K562 (cell line): ENCODE measurements around the gene NDST1. TPM values are rescaled to one million over a fixed set of nuclear protein-coding genes. Genes with fewer than 3 reads are reported as not detected.

Experiments
- ATAC-seq: fragments of 200-7000 bp; cut with Tn5 transposase; 3 replicates; pipeline ENCODE4 v1.9.1; 2020; ENCODE audit warnings: moderate library complexity
- BruUV-seq: library from RNA; stranded (reverse); fragments of 400-500 nt; replicated peaks from 2 replicates; lab custom pipeline; 2021; lab: Mats Ljungman, UMichigan
- CTCF ChIA-PET: fragments of 300-600 bp; formaldehyde crosslinking; extraction: SDS; loops from one replicate; lab custom pipeline; 2021; ENCODE audit warnings: low intra/inter-chr PET ratio; lab: Yijun Ruan, JAX
- POLR2A ChIA-PET: fragments of 300-600, 350-650 bp; sonication (Branson Sonifier 250); formaldehyde crosslinking; extraction: SDS; loops from one replicate; lab custom pipeline; 2021; ENCODE audit warnings: antibody characterized with exemption, inconsistent platforms; lab: Yijun Ruan, JAX
- DNase-seq, 4 experiments: peaks; one replicate each; pipeline versions ENCODE4 v3.0.0 to v3.0.0-alpha.2; 2011 to 2018; ENCODE audit warnings: low spot score in 3 of 4, mixed read lengths in 3 of 4; ENCODE audit errors: extremely low read depth in 1 of 4
- FAIRE-seq: peaks from 2 replicates; lab custom pipeline; 2011; peaks lifted over from hg19 to GRCh38; lab: Jason Lieb, UNC
- H2AFZ ChIP-seq: 2 replicates; pipeline ENCODE4 v1.6.0; 2011; ENCODE audit warnings: low read depth, low read length, control low read depth, inconsistent platforms
- H3K27ac ChIP-seq: fragments of 200-600 bp; 3 replicates; pipeline ENCODE4 v1.8.0; 2011; ENCODE audit warnings: low read depth, mild to moderate bottlenecking, control low read depth, inconsistent platforms, low read length, moderate library complexity, mixed read lengths; ENCODE audit errors: extremely low read depth
- H3K27me3 ChIP-seq, 2 experiments: fragments of 300-600 bp in 1 of 2; 2 replicates in 1 of 2; 3 replicates in 1 of 2; pipeline versions ENCODE4 v1.6.0 to v1.8.0; 2011; ENCODE audit warnings: inconsistent platforms in 2 of 2, low read length in 2 of 2, mild to moderate bottlenecking in 1 of 2, mixed read lengths in 1 of 2, moderate library complexity in 1 of 2; ENCODE audit not compliant: control insufficient read depth in 2 of 2, insufficient read depth in 2 of 2
- H3K36me3 ChIP-seq: fragments of 300-600 bp; 3 replicates; pipeline ENCODE4 v1.8.0; 2011; ENCODE audit warnings: mild to moderate bottlenecking, low read length, inconsistent platforms; ENCODE audit not compliant: control insufficient read depth, insufficient read depth
- H3K4me1 ChIP-seq, 2 experiments: fragments of 200-600 bp in 1 of 2; replicated peaks in 1 of 2; 2 replicates in 1 of 2; 3 replicates in 1 of 2; pipeline versions ENCODE4 v1.5.1 to v1.8.0; 2011; ENCODE audit warnings: inconsistent platforms in 2 of 2, low read length in 2 of 2, mild to moderate bottlenecking in 1 of 2, mixed read lengths in 1 of 2, moderate library complexity in 1 of 2; ENCODE audit not compliant: control insufficient read depth in 2 of 2, insufficient read depth in 2 of 2
- H3K4me2 ChIP-seq: 2 replicates; pipeline ENCODE4 v1.6.1; 2011; ENCODE audit warnings: low read length, control low read depth, inconsistent platforms, mixed read lengths; ENCODE audit not compliant: insufficient read depth
- H3K4me3 ChIP-seq: fragments of 200-600 bp; sonication (generic), shearing (Covaris generic); 2 replicates; pipeline ENCODE4 v1.5.1; 2016; ENCODE audit warnings: control low read depth, inconsistent platforms
- H3K79me2 ChIP-seq: fragments of 200-600 bp; 3 replicates; pipeline ENCODE4 v1.8.0; 2011; ENCODE audit warnings: low read length, inconsistent platforms; ENCODE audit not compliant: control insufficient read depth, insufficient read depth
- H3K9ac ChIP-seq, 2 experiments: 2 replicates each; pipeline versions ENCODE4 v1.6.0 to v1.6.1; 2011; ENCODE audit warnings: low read depth in 2 of 2, low read length in 2 of 2, control low read depth in 1 of 2, inconsistent platforms in 1 of 2, mild to moderate bottlenecking in 1 of 2, mixed read lengths in 1 of 2; ENCODE audit not compliant: insufficient read depth in 1 of 2
- H3K9me1 ChIP-seq: one replicate; pipeline ENCODE4 v1.6.0; 2011; ENCODE audit warnings: inconsistent platforms, mild to moderate bottlenecking, low read length, moderate library complexity; ENCODE audit not compliant: control insufficient read depth, insufficient read depth
- H3K9me3 ChIP-seq: replicated peaks from 2 replicates; pipeline ENCODE4 v1.5.1; 2011; ENCODE audit warnings: low read depth, low read length, inconsistent platforms; ENCODE audit not compliant: control insufficient read depth, insufficient read depth
- H4K20me1 ChIP-seq: replicated peaks from 2 replicates; pipeline ENCODE4 v1.6.1; 2011; ENCODE audit warnings: low read length, inconsistent platforms, mixed read lengths; ENCODE audit not compliant: control insufficient read depth, insufficient read depth
- BRF1 ChIP-seq: IDR thresholded peaks from 3 replicates; pipeline ENCODE4 v1.6.1; 2011; ENCODE audit warnings: borderline replicate concordance, mild to moderate bottlenecking; ENCODE audit not compliant: insufficient read length; ENCODE audit errors: extremely low read depth
- CBFA2T3 ChIP-seq: fragments of 450-650 bp; IDR thresholded peaks from 2 replicates; pipeline ENCODE4 v1.6.1; 2017
- CHD2 ChIP-seq: IDR thresholded peaks from 2 replicates; pipeline ENCODE4 v1.6.1; 2011; ENCODE audit warnings: low read depth, low read length
- GABPB1 ChIP-seq: sonication (generic); formaldehyde crosslinking; IDR thresholded peaks from 2 replicates; pipeline ENCODE4 v1.8.0; 2022; ENCODE audit warnings: mild to moderate bottlenecking, missing genetic modification reagents
- MAFK ChIP-seq: IDR thresholded peaks from 2 replicates; pipeline ENCODE4 v1.6.1; 2011; ENCODE audit warnings: low read length, improper control_type of control experiment
- MED1 ChIP-seq: sonication (generic); formaldehyde crosslinking; IDR thresholded peaks from 2 replicates; pipeline ENCODE4 v1.8.1; 2023; ENCODE audit warnings: missing genetic modification reagents, borderline replicate concordance
- SIN3B ChIP-seq: fragments of 450-650 bp; IDR thresholded peaks from 2 replicates; pipeline ENCODE4 v1.6.1; 2017; ENCODE audit warnings: low read depth, mild to moderate bottlenecking, moderate library complexity
- SRSF7 ChIP-seq: fragments of 200-400 bp; formaldehyde crosslinking; optimal IDR thresholded peaks from 2 replicates; pipeline ENCODE3; 2017; ENCODE audit warnings: mild to moderate bottlenecking, low read depth, low read length
- STAT5A ChIP-seq: IDR thresholded peaks from 2 replicates; pipeline ENCODE4 v1.6.1; 2012; ENCODE audit warnings: low read length, inconsistent platforms, borderline replicate concordance
- ZFP1 ChIP-seq: fragments of 450-650 bp; formaldehyde crosslinking; IDR thresholded peaks from 2 replicates; pipeline ENCODE4 v1.4.0; 2020; ENCODE audit warnings: mild to moderate bottlenecking, mixed read lengths
- ZFP36 ChIP-seq: fragments of 150-350 bp; IDR thresholded peaks from 2 replicates; pipeline ENCODE4 v1.6.1; 2018; ENCODE audit warnings: low read length, low read depth; ENCODE audit not compliant: partially characterized antibody
- ZNF143 ChIP-seq: sonication (generic); formaldehyde crosslinking; IDR thresholded peaks from 2 replicates; pipeline ENCODE4 v1.9.0; 2022; ENCODE audit warnings: mild to moderate bottlenecking, missing genetic modification reagents
- ZNF280B ChIP-seq: fragments of 250-450 bp; sonication (Bioruptor Pico); IDR thresholded peaks from 2 replicates; pipeline ENCODE4 v1.5.1; 2021; ENCODE audit warnings: mild to moderate bottlenecking
- ZNF444 ChIP-seq: fragments of 250-450 bp; sonication (Bioruptor Pico); IDR thresholded peaks from 2 replicates; pipeline ENCODE4 v1.4.0; 2020; ENCODE audit warnings: mild to moderate bottlenecking, moderate library complexity
- WGBS: fragments of 100-300 bp; shearing (Covaris generic); methylation state at CpG from one replicate; pipeline ENCODE4 v1.1.6; 2016; ENCODE audit warnings: low coverage, mixed read lengths; ENCODE audit not compliant: insufficient coverage; ENCODE audit errors: missing lambda C conversion rate; 5-methylcytosine and 5-hydroxymethylcytosine counted together
- in situ Hi-C: fragments of 300-500 bp; cut with MboI; formaldehyde crosslinking; loops from 4 replicates; pipeline ENCODE4 v1.15.0; 2018; ENCODE audit warnings: inconsistent platforms, mixed read lengths
- intact Hi-C: fragments of 100-400 bp; cut with micrococcal nuclease; formaldehyde crosslinking; loops from 2 replicates; pipeline ENCODE4 v1.14.2; 2022
- polyA plus RNA-seq, 8 experiments: library from polyadenylated mRNA; depleted of rRNA in 4 of 8; stranded (reverse) in 5 of 8; unstranded in 3 of 8; fragments of >200 nt; fragmentation: Nextera tagmentation in 2 of 8; fragmentation: Illumina TruSeq in 1 of 8; extraction: Ambion mirVana in 2 of 8; extraction: Trizol in 1 of 8; gene quantifications; 2 replicates each; pipeline versions ENCODE4 v1.2.1 to v1.2.3, GENCODE V29; 2011 to 2014; ENCODE audit warnings: inconsistent platforms in 1 of 8, missing spikeins in 1 of 8
- total RNA-seq, 7 experiments: library from RNA; depleted of rRNA in 6 of 7; stranded (reverse); fragments of >200 nt in 6 of 7; fragmentation: Illumina TruSeq in 2 of 7; extraction: Trizol in 2 of 7; gene quantifications; 2 replicates each; pipeline versions ENCODE4 v1.2.1 to v1.2.3, GENCODE V29; 2011 to 2021; ENCODE audit warnings: low replicate concordance in 1 of 7
- TF ChIP-seq, protein P1 (sequence below): fragments of 450-650 bp; IDR thresholded peaks from 2 replicates; pipeline ENCODE4 v1.6.1; 2016; ENCODE audit warnings: missing biosample characterization, missing genetic modification characterization

The NDST1 gene
- total and polyA plus RNA-seq, 9 of the 15 experiments (the other 6 are each of a cell fraction or from before 2014, with no cell fraction given): 0.38 to 47.9 (median 9.9) TPM

DNA sequence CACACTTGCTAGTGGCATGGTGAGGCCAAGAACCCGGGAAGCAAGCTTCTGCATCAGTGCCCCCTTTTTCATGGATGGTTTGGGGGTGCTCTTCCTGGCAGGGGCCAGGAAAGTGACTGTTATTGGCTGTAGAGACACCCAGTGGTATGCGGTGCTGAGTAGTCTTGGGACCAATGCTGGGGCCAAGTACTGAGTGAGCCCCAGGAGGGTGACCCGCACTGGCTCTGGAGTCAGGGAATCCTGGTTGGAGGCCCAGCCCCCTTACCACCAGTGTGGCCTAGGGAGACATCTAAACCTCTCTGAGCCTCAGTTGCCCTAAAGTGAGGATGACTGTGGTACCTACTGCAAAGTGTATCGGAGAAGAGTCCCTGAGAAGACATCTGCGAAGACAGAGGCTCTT lies 91.3 kb downstream of the NDST1 start:
- Histone ChIP-seq H3K9me1 (no peaks in the 10 kb centered on the region), H3K9ac (no peak overlapping the region), H3K9me3 (no peaks in the 10 kb centered on the region), H3K4me1 (peaks cover 9 to 13% of the 10 kb centered on the region in 2 experiments; a peak in 3 of 5 replicates), H3K27ac (no peak overlapping the region), H3K4me2 (no peak overlapping the region), H3K27me3 (peaks cover 21 to 58% of the 10 kb centered on the region in 2 experiments), H3K36me3 (no peaks in the 10 kb centered on the region), H3K79me2 (no peaks in the 10 kb centered on the region), H4K20me1 (peaks cover 8% of the 10 kb centered on the region), H2AFZ (no peak overlapping the region), H3K4me3 (no peak overlapping the region)
- POLR2A ChIA-PET: interaction anchor here (0.6 kb wide), 1 partner anchor 102 kb away, joined by 3 read pairs; the partner anchor contains the start of gene RBM22
- BruUV-seq: no TSS peak
- ATAC-seq (no peak), FAIRE-seq (no peak), DNase-seq (no peak)
- CTCF ChIA-PET: no interaction called here
- in situ Hi-C loops: no loop called here
- WGBS: 5% methylated on average over 5 of the region's 5 CpGs
- intact Hi-C loops: no loop called here
- TF ChIP-seq ZNF444 (no peak), STAT5A (no peak), MAFK (no peak), CHD2 (no peak), ZNF143 (CRISPR knock-in tag) (no peak), CBFA2T3 (no peak), ZFP1 (CRISPR knock-in tag) (no peak), ZFP36 (no peak), BRF1 (no peak), MED1 (no peak), ZNF280B (CRISPR knock-in tag) (no peak), GABPB1 (CRISPR knock-in tag) (no peak), SIN3B (no peak), SRSF7 (no peak)
- TF ChIP-seq, protein P1, sequence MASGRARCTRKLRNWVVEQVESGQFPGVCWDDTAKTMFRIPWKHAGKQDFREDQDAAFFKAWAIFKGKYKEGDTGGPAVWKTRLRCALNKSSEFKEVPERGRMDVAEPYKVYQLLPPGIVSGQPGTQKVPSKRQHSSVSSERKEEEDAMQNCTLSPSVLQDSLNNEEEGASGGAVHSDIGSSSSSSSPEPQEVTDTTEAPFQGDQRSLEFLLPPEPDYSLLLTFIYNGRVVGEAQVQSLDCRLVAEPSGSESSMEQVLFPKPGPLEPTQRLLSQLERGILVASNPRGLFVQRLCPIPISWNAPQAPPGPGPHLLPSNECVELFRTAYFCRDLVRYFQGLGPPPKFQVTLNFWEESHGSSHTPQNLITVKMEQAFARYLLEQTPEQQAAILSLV (tag): no peak
